Measurements from ENCODE around the gene DHX40.
"Not testable (repeated sequence)": the region's sequence is repeated elsewhere in the genome, so short reads cannot be mapped to it uniquely, and the experiment has no call there.

The DHX40 gene, protein sequence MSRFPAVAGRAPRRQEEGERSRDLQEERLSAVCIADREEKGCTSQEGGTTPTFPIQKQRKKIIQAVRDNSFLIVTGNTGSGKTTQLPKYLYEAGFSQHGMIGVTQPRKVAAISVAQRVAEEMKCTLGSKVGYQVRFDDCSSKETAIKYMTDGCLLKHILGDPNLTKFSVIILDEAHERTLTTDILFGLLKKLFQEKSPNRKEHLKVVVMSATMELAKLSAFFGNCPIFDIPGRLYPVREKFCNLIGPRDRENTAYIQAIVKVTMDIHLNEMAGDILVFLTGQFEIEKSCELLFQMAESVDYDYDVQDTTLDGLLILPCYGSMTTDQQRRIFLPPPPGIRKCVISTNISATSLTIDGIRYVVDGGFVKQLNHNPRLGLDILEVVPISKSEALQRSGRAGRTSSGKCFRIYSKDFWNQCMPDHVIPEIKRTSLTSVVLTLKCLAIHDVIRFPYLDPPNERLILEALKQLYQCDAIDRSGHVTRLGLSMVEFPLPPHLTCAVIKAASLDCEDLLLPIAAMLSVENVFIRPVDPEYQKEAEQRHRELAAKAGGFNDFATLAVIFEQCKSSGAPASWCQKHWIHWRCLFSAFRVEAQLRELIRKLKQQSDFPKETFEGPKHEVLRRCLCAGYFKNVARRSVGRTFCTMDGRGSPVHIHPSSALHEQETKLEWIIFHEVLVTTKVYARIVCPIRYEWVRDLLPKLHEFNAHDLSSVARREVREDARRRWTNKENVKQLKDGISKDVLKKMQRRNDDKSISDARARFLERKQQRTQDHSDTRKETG

DNA sequence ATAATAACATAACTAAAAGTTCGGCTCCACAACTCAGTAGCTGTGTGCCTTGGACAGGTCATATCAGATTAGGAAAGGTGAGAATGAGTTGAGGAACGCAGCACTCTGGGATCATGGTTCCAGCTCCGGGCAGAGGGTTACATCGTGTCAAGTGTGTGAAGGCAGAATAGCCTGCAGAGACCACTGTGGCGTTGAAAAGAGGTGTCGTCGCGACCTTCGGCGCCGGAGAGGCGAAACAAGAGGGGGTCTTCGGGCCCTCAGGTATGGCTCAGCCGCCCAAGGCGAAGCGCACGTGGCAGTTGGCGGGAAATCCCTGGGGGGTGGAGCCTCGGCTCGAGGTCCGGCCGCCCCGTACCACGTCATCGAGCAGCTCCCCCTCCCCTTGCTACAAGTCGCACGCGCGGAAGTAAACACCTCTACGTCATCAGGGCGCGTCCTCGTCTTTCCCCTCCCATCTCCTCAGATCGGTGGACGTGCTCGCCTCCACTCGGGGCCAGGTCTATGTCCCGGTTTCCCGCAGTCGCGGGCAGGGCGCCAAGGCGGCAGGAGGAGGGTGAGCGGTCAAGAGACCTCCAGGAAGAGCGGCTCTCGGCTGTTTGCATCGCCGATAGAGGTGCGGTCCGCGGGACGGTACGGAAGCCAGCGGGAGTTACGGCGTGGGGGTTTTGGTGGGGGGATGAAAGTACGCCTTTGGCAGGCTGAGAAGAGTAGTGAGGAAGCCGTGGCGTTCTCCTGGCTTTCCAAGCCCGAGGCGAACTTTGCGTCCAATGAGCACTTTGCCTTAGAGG is at the start of gene DHX40:
TSS of gene DHX40 (plus strand) at position 440 of the 788 bp plus-strand sequence. CDS start at position 502, 62 bp downstream.
- peak; percentile 85 to 94 for DNase-seq (ENCODE audit: low read depth in 2 of 2)

DNA sequence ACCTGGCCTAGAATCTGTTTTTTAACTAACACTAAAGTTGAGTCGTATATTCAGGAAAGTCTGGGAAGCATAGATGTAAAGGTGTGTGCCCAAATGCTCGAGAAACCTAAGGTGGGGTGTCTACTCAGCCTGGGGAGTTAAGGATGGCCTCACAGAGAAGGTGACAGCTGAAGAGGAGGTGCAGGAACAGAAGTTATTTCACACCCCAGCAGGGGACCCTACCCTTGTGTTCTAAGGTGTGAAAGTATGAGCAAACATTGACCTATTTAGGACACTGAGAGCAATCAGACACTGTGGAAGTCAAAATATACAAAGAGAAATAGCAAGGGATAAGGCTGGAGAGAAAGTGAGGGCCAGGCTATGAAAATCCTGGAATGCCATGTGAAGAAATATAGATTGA is 49.0 kb upstream of the DHX40 start:
- no peak for DNase-seq (ENCODE audit: low read depth in 2 of 2)

DNA sequence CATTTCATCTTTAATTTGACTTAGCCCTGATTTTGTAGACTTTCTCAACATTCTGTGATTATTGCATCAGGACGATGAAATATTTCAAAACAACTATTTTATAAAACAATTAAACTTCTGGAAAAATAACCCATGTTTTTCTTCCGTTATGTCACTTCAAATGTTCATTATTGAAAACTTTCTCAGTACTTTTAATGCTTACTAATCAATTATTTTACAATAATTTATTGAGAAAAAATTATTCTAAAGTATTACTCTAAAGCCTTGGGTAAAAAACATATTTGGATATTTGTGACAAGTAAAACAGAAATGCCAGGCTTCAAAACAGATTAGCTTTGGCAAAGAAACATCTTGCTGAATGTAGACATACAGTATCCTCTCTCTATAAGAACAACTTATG is 46.3 kb upstream of the DHX40 start:
- DNase-seq (ENCODE audit: low read depth in 2 of 2) = no peak

DNA sequence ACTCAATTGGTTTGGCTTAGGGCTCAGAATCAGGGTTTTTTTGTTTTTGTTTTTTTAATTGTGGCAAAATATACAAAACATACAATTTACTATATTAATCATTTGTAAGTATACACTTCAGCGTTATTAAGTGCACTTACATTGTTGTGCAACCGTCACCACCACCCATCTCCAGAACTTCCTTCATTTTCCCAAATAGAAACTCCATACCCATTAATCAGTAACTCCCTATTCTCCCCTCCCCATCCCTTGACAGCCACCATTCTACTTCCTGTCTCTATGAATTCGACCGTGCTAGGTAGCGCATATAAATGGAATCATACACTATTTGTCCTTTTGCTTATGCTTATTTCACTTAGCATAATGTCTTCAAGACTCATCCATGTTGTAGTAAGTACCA is 45.2 kb upstream of the DHX40 start:
- DNase-seq (ENCODE audit: low read depth in 2 of 2) = no peak

DNA sequence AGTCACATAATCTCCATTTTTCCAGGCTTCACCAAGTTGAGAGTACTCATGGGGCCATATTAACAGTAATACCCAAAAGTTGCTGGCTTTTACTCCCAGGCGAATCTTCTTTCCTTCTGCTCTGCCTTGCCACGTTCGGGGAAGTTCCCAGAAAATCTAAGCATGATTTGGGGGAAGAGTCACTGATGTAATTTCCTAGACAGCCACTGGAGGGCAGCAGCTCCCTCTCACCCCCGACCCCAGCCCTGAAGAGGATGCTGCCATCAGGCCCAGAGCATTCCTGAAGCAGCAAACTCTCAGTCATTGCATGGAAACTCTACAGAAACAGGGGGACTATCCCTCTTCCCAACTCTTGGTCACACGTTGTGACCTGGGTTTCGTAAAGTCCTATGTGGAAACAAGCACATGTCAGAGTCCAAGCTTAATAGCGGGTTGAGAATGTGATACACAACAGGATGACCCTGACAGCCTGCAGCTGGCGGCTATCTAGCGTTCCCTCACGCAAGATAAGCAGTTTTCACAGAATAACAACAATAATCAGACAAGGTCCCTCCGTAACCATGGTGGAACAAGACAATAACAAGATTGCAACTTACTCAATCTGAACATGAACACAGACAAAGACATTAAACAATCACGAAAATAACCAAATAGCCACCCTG is 43.8 kb upstream of the DHX40 start:
- peak; percentile 34 to 48 for DNase-seq (ENCODE audit: low read depth in 2 of 2)

DNA sequence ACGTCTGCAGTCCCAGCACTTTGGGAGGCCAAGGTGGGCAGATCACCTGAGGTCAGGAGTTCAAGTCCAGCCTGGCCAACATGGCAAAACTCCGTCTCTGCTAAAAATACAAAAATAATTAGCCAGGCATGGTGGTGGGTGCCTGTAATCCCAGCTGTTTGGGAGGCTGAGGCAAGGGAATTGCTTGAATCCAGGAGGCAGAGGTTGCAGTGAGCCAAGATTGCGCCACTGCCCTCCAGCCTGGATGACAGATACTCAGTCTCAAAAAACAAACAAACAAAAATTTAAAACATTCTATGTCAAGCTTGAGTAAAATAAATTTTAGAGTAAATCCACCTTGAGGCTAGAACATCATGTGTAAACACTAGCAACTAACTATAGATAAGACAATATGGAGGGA is 40.5 kb upstream of the DHX40 start:
- not testable (repeated sequence) for DNase-seq (ENCODE audit: low read depth in 2 of 2)

DNA sequence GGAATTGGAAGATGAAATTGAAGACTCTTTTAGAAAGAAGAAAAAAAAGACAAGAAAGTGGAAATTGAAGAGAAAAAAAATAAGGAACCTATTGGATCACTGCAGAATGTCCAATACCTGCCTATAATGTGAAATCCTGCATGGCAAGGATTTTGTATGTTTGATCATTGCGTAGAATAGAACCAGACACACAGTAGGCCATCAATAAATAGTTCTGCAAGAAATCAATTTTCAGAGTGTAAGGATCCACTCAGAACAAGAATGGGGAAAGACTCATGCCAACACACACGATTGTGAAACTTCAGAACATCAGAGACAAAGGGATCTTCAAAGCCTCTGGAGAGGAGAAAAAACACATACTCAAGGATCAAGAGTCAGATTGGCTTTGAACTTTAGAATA is 39.7 kb upstream of the DHX40 start:
- DNase-seq (ENCODE audit: low read depth in 2 of 2) = no peak

DNA sequence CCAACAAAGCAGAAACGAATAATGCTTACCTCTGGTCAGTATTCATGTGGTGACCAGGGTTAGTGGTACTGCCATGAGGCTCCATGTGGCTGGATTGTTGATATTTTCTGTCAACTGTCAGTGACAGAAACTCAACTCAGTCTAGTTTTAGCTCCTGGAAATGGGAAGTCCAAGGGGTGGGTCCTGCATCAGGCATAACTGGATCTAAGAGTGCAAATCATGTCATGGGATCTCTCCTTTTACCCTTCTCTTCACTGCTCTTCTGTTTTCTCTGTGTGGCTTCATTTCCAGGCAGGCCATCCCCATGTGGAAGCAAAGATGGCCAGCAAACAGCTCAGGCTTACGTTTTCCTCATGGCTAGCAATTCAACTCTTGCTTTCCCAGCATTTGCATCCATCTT is 39.0 kb upstream of the DHX40 start:
- DNase-seq (ENCODE audit: low read depth in 2 of 2) = no peak

DNA sequence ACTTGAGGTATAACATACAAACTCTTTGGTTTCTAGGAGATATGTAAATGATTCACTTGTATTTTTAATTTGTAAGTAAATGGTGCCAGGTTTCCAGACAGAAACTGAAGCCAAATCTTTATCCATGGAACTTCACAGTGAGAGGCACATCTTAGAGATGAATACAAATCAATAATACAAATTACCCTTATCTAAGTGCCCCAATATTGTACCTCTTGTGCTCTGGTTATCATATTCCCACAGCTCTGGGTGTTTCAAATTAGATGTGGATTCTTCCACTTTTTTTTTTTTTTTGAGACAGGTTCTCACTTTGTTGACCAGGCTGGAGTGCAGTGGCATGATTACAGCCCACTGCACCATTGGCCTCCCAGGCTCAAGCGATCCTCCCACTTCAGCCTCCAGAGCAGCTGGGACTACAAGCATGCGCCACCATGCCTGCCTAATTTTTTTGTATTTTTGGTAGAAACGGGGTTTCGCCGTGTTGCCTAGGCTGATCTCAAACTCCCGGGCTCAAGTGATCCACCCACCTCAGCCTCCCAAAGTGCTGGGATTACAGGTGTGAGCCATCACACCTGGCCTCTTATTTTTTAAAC is 38.0 kb upstream of the DHX40 start:
- DNase-seq (ENCODE audit: low read depth in 2 of 2) = no peak

DNA sequence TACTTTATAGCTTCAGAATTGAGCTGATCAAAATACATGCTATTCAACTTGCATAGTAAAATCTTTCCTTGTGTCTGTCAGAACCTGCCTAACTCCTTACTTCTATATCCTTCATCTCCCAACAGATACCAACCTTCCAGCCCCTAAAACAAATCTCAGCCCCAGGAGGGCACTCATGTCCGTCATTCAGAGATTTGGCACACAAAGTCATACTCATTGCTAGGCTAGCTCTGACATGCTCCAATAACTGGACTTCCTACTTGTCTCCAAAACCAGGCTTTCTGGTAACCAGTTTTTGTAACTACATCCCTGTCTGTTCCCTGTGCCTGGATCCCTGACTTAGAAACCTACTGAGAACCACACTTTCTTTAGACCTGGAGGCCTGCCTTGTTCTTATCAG is 37.5 kb upstream of the DHX40 start:
- DNase-seq (ENCODE audit: low read depth in 2 of 2) = no peak

DNA sequence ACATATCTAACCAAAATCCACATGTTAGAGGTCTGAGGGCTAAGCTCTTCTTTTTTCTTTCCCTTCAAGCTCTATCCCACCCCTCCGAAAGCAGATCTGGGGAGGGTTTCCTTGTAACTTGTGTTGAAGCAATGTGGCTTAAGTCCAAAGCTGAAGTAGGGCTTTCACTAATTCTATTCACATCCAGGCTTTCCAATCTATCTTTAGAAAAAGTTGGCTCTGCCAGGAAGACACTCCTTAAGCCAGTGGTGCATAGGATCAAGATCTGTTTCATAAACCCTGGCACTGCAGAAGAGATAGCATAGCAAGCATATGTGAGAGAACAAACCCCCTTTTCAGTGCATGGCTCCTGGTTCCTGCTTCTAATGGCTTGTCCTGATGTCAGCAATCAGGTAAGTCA is 34.9 kb upstream of the DHX40 start:
- DNase-seq (ENCODE audit: low read depth in 2 of 2) = no peak

DNA sequence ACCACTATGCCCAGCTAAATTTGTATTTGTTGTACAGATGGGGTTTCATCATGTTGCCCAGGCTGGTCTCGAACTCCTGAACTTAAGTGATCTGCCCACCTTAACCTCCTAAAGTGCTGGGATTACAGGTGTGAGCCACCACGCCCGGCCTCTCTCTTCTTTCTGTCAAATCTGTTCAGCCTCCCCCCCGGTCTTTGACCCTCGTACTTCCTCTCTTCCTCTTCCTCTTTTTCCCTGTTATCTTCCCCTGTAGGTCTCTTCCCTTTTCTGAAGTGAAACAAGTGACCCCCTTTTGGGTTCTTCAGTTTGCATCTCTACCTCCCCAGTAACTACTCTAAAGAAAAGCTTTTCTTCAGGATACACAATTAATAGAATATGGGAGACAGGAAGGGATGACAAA is 31.7 kb upstream of the DHX40 start:
- no peak for DNase-seq (ENCODE audit: low read depth in 2 of 2)

DNA sequence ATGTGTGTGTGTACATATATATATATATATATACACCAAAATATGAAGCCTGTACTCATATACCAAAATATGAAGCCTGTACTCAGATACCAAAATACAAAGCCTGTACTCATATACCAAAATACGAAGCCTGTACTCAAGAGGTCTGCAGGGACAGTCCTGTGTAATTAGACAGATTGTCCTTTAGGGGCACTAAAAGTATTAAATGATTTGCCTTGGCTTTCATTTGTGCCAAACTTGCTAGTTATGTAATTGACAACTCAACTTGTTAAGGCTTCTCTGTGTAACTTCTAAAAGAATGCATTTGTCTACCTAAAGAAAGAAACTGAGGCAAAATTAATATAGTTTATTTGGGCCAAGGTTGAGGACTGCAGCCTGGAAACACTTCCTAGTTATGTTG is 30.8 kb upstream of the DHX40 start:
- DNase-seq (ENCODE audit: low read depth in 2 of 2) = no peak

DNA sequence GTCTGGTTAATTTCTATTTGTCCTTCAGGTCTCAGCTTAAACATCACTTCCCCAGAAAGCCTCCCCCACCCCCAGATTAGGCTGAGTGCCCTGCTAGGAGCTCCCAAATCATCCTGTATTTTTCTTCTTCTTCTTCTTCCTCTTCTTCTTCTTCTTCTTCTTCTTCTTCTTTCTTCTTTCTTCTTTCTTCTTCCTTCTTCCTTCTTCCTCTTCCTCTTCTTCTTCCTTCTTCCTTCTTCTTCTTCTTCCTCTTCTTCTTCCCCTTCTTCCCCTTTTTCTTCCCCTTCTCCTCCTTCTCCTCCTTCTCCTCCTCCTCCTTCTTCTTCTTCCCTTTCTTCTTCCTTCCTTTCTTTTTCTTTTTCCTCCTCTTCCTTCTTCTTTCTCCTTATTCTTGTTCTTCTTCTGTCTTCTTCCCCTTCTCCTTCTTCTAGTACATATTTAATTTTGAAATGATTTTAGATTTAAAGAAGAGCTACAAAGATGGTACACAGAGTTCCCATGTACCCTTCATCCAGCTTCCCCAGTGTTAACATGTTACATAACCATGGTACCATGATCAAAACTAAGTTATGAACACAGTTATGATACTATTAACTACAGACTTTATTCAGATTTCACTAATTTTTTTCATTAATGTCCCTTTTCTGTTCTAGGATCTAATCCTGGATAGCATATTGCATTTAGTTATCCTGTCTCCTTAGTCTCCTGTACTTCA is 27.1 kb upstream of the DHX40 start:
- no peak for DNase-seq (ENCODE audit: low read depth in 2 of 2)

DNA sequence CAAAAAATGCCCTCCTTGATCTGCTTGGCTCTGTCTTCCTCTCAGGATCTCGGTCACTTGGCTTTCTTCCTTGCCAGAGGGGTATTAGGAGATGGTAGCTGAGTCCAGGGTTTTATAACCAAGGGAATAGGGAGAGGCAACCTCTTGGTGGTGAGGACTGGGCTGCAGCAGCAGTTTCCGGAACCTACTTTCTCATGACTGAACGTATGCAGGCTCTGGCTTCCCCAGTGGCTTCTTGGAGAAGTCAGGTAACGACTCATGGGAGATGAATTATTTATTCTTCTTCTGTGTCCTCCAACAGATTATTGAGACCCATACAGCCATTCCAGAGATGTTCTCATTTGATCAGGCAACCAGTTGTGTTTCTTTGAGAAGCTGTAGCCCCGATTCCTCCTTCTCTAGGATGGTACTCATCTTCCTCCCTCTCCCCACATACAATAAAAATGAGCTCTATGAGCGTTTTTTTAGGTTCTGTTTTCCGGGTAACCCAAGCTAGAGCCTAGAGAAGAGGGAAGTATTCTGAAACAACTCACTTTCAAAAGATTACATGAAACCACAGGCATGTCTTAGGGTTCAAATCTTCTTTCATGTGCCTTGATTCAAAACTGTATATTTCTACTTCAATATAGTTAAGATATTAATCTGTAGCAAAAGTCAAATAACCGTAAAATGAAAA is 22.3 kb upstream of the DHX40 start:
- DNase-seq (ENCODE audit: low read depth in 2 of 2) = no peak

DNA sequence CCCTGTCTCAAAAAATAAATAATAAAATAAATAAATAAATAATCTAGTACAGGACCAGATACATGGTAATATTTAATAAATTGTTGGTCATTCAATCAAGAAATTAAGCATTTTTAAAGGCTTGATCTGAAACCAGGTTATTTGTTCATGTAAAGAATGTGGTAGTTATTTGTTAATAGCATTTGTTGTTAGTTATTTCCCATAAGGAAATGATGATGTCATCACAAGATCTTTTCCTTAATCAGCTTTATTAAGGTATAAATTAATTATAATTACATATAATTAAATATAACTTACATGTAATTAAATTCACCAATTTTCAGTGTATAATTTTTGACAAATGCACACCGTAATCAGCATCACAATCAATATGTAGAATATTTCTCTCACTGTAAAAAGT is 19.5 kb upstream of the DHX40 start:
- DNase-seq (ENCODE audit: low read depth in 2 of 2) = no peak

DNA sequence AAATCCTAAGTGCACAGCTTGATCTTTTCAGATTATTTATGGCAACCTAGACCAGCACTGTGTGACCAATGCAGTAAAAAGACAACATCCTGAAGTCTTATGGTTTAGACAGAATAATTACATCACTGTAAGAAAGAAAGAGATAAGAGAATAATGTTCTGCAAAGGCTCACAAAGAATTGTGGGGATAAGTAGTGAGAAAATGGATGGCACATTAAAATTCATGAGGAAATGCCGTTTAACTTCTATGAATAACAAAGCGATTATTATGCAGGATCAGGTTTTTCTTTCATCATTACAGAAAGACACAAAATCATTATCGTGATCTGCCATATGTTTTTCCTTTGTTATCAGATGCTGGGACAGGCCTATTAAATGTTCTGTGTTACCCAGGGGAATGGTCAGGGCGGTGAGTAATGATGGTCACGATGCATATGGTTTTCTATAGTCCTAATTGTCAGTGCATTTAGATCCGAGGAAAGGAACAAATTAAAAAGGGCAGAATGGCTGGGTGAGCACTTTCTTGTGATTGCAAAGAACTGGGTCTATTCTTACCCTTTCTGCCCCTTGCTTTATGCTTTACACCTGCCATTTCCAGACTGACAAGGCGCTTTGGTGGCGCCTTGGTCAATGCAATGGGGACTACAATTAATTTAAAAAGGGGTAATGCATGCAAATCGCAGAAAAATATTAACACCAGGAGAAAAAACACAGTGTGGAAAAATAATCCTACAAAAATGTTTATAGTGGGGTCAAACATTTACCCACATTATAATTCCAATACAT is 18.1 kb upstream of the DHX40 start:
- DNase-seq (ENCODE audit: low read depth in 2 of 2) = no peak

DNA sequence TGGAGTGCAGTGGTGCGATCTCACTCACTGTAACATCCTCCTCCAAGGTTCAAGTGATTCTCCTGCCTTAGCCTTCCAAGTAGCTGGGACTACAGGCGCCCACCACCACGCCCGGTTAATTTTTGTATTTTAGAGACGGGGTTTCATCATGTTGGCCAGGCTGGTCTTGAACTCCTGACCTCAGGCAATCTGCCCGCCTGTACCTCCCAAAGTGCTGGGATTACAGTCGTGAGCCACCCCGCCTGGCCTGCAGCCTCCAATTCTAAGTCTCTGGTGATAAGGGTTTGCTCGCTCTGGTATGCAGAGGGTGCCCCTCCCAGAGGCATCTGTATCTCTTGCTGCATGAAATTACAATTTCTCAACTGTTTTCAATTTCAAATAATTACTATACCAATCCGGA is 16.4 kb upstream of the DHX40 start:
- not testable (repeated sequence) for DNase-seq (ENCODE audit: low read depth in 2 of 2)

DNA sequence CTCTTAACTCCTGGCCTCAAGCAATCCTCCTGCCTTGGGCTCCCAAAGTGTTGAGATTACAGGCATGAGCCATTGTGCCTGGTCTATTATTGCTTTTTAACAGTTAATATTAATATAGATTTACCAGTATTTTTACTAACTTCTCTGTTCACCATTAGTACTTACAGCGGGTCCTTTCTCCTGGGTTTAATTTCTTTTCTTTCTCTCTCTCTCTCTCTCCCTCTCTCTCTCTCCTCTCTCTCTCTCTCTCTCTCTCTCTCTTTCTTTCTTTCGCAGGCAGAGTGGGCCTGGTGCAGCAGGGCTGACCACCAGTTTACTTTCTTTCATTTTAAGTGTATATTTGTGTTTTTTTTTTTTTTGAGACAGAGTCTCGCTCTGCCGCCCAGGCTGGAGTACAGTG is 14.7 kb upstream of the DHX40 start:
- DNase-seq (ENCODE audit: low read depth in 2 of 2) = no peak
